A549 (cell line): ENCODE results near the gene SMIM38.

Experiments used
- CEBPB ChIP-seq, 2 experiments: fragments of >200 bp in 1 of 2; sonication (Bioruptor Twin) in 1 of 2; formaldehyde crosslinking in 1 of 2; IDR thresholded peaks; 2 replicates each; pipeline ENCODE4 v1.6.1; 2012 to 2016
- CTCF ChIP-seq: fragments of >200 bp; sonication (Bioruptor Twin); formaldehyde crosslinking; IDR thresholded peaks from 3 replicates; pipeline ENCODE4 v1.5.1; 2016
- EP300 ChIP-seq, 2 experiments: fragments of >200 bp; sonication (Bioruptor Twin); formaldehyde crosslinking; IDR thresholded peaks; 2 replicates in 1 of 2; 3 replicates in 1 of 2; pipeline ENCODE4 v1.6.1; 2016 to 2017
- POLR2A ChIP-seq: IDR thresholded peaks from 2 replicates; pipeline ENCODE4 v1.6.1; 2012; ENCODE audit warnings: mild to moderate bottlenecking, low read length
- REST ChIP-seq: fragments of 200-600 bp; sonication (generic); IDR thresholded peaks from 2 replicates; pipeline ENCODE4 v1.6.1; 2016; ENCODE audit warnings: antibody characterized with exemption, mild to moderate bottlenecking, moderate library complexity
- RFX5 ChIP-seq: fragments of 450-650 bp; IDR thresholded peaks from 2 replicates; pipeline ENCODE4 v1.7.1; 2014; ENCODE audit warnings: antibody characterized with exemption, mild to moderate bottlenecking, moderate library complexity

- TF ChIP-seq CTCF (no peak), CEBPB (IDR thresholded peaks at IDR 0.05) (no peak), POLR2A (no peak), EP300 (IDR thresholded peaks at IDR 0.05) (no peak), RFX5 (no peak), REST (no peak)
These were observed 30.9 kb downstream of the SMIM38 start for GRCh38 chr11:69186316-69187260.
